Measurements from ENCODE around the gene TCF12.

GRCh38 chr15:56985856-56986255 lies 67.4 kb downstream of the TCF12 start:
- no peak for TF ChIP-seq POLR2AphosphoS5 (IDR thresholded peaks at IDR 0.05; ENCODE audit: low read depth)
- TF ChIP-seq CTCF (IDR thresholded peaks at IDR 0.05; ENCODE audit: insufficient read depth, low read length), result no peak
- no peak for TF ChIP-seq REST (IDR thresholded peaks at IDR 0.05; ENCODE audit: insufficient replicate concordance, low read depth)
- TF ChIP-seq GABPA (IDR thresholded peaks at IDR 0.05; ENCODE audit: low read depth), result no peak

Data from HL-60 (cell line).